Measurements from ENCODE around the gene EHBP1.

EHBP1 gene

GRCh38 chr2:62956651-62957050, 251.1 kb downstream of the EHBP1 start:
- DNase-seq (ENCODE audit: low read depth in 2 of 2), result no peak

GRCh38 chr2:62958206-62958605, 252.7 kb downstream of the EHBP1 start:
- no peak for DNase-seq (ENCODE audit: low read depth in 2 of 2)

- no peak for DNase-seq (ENCODE audit: low read depth in 2 of 2)
Measured at GRCh38 chr2:62964050-62964449, 258.5 kb downstream of the EHBP1 start.

- no peak for DNase-seq (ENCODE audit: low read depth in 2 of 2)
Measured at GRCh38 chr2:62964671-62965070, 259.2 kb downstream of the EHBP1 start.

GRCh38 chr2:62966991-62967390, 261.5 kb downstream of the EHBP1 start:
- no peak for DNase-seq (ENCODE audit: low read depth in 2 of 2)

- no peak for DNase-seq (ENCODE audit: low read depth in 2 of 2)
Measured at GRCh38 chr2:62968168-62968567, 262.7 kb downstream of the EHBP1 start.

GRCh38 chr2:62968668-62969067, 263.2 kb downstream of the EHBP1 start:
- no peak for DNase-seq (ENCODE audit: low read depth in 2 of 2)

GRCh38 chr2:62971936-62972335, 266.4 kb downstream of the EHBP1 start:
- DNase-seq (ENCODE audit: low read depth in 2 of 2), result no peak

- DNase-seq (ENCODE audit: low read depth in 2 of 2), result no peak
Measured at GRCh38 chr2:62972601-62973000, 267.1 kb downstream of the EHBP1 start.

GRCh38 chr2:62974999-62975398, 269.5 kb downstream of the EHBP1 start:
- DNase-seq (ENCODE audit: low read depth in 2 of 2), result no peak

- no peak for DNase-seq (ENCODE audit: low read depth in 2 of 2)
Measured at GRCh38 chr2:62991605-62992004, 286.1 kb downstream of the EHBP1 start.

GRCh38 chr2:62992561-62992960, 287.0 kb downstream of the EHBP1 start:
- no peak for DNase-seq (ENCODE audit: low read depth in 2 of 2)

- no peak for DNase-seq (ENCODE audit: low read depth in 2 of 2)
Measured at GRCh38 chr2:62994206-62994605, 288.7 kb downstream of the EHBP1 start.

GRCh38 chr2:62996534-62997186, 291.1 kb downstream of the EHBP1 start:
- DNase-seq (ENCODE audit: low read depth in 2 of 2), result no peak

- DNase-seq (ENCODE audit: low read depth in 2 of 2), result no peak
Measured at GRCh38 chr2:62998949-62999348, 293.4 kb downstream of the EHBP1 start.

GRCh38 chr2:62999905-63000304, 294.4 kb downstream of the EHBP1 start:
- no peak for DNase-seq (ENCODE audit: low read depth in 2 of 2)

GRCh38 chr2:63000801-63001200, 295.3 kb downstream of the EHBP1 start:
- DNase-seq (ENCODE audit: low read depth in 2 of 2), result no peak

GRCh38 chr2:63001576-63001975, 296.1 kb downstream of the EHBP1 start:
- no peak for DNase-seq (ENCODE audit: low read depth in 2 of 2)

- no peak for DNase-seq (ENCODE audit: low read depth in 2 of 2)
Measured at GRCh38 chr2:63003351-63003750, 297.8 kb downstream of the EHBP1 start.

GRCh38 chr2:63007813-63008458, 302.4 kb downstream of the EHBP1 start:
- no peak for DNase-seq (ENCODE audit: low read depth in 2 of 2)

GRCh38 chr2:63008838-63009237, 303.3 kb downstream of the EHBP1 start:
- DNase-seq (ENCODE audit: low read depth in 2 of 2), result no peak

- DNase-seq (ENCODE audit: low read depth in 2 of 2), result no peak
Measured at GRCh38 chr2:63009490-63009889, 304.0 kb downstream of the EHBP1 start.

GRCh38 chr2:63012541-63012940, 307.0 kb downstream of the EHBP1 start:
- DNase-seq (ENCODE audit: low read depth in 2 of 2), result no peak

GRCh38 chr2:63013438-63013837, 307.9 kb downstream of the EHBP1 start:
- no peak for DNase-seq (ENCODE audit: low read depth in 2 of 2)

All from stimulated activated CD8-positive, alpha-beta memory T cell treated with anti-CD3 and anti-CD28 coated beads, Interleukin-15, amount 100 ng/mL, for 4 hours (primary cell).